AG04449 (cell line): Measurements from ENCODE around the gene RANBP9.
A peak's percentile ranks its signal among the peaks of the same experiment; 100 is the strongest.

Source experiments
- CTCF ChIA-PET: fragments of 350-600 bp; formaldehyde crosslinking; extraction: SDS; loops from one replicate; lab custom pipeline; 2021; ENCODE audit warnings: antibody characterized with exemption; lab: Yijun Ruan, JAX
- POLR2A ChIA-PET: fragments of 400-600, 350-600 bp; formaldehyde crosslinking; extraction: SDS; loops from one replicate; lab custom pipeline; 2020; ENCODE audit warnings: antibody characterized with exemption, inconsistent platforms; lab: Yijun Ruan, JAX
- DNase-seq: peaks from one replicate; pipeline ENCODE4 v3.0.0-alpha.2; 2010; ENCODE audit warnings: low read depth, low spot score
- H3K4me3 ChIP-seq: 2 replicates; pipeline ENCODE4 v1.5.1; 2011; ENCODE audit warnings: low read depth, mild to moderate bottlenecking, control low read depth, low read length
- CTCF ChIP-seq: IDR thresholded peaks from one replicate; pipeline ENCODE4 v1.5.1; 2011; ENCODE audit warnings: mild to moderate bottlenecking, moderate library complexity, low read length, control low read depth, inconsistent platforms; ENCODE audit not compliant: insufficient read depth; ENCODE audit errors: missing control alignments

The RANBP9 gene

GRCh38 chr6:13574571-13575376, 136.9 kb downstream of the RANBP9 start, which contains the start of gene SIRT5:
Gene SIRT5 (plus strand): TSS chr6:13574601. CDS start chr6:13584111, 9,510 bp downstream.
- ChIA-PET POLR2A (interaction anchor here (0.6 to 1.7 kb wide), 11 partner anchors 33 to 272 kb away, joined by 3 to 9 read pairs (median 3); partner anchors contain the start of genes GFOD1, NOL7 and TBC1D7), CTCF (interaction anchor here (0.7 to 5.2 kb wide), 47 partner anchors 9 to 492 kb away, joined by 3 to 65 read pairs (median 5); partner anchors contain the start of genes GFOD1, NOL7 and TBC1D7)
- no peak for TF ChIP-seq CTCF
- DNase-seq, result no peak
- H3K4me3 ChIP-seq, result peak within 1 kb of the TSS; percentile 80

DNA sequence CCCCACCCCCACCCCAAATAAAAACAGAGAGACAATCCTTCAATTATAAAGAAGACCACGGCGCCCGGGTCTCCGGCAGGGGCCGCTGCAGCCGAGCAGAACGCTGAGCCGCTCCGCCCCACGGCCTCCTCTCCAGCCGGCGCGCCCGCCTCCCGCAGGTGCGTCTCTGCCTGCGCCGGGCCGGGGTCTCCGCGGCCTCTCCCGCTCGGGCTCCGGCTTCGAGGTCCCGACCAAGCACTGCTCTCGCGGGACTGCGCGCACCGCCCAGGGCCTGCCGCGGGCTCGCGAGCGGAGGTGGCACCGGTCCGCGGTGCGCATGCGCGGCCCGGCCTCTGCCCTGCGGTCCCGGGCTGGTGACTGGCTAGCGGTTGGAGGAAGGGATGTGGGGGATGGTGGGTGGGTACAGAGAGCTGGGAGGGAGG, 137.5 kb downstream of the RANBP9 start:
- DNase-seq, result no peak
- CTCF ChIA-PET, result interaction anchor here (0.7 to 5.2 kb wide), 32 partner anchors 8 to 493 kb away, joined by 3 to 65 read pairs (median 6); partner anchors contain the start of genes GFOD1, NOL7 and TBC1D7
- POLR2A ChIA-PET, result interaction anchor here (0.7 to 1.7 kb wide), 9 partner anchors 34 to 272 kb away, joined by 3 to 9 read pairs (median 3); partner anchors contain the start of genes GFOD1, NOL7 and TBC1D7
- peak overlapping the region; percentile 80 for H3K4me3 ChIP-seq
- TF ChIP-seq CTCF, result peak; percentile 43

- TF ChIP-seq CTCF, result no peak
- peak overlapping the region; percentile 80 for H3K4me3 ChIP-seq
- POLR2A ChIA-PET, result interaction anchor here (0.6 to 1.6 kb wide), 4 partner anchors 11 to 271 kb away, joined by 3 to 7 read pairs (median 4); partner anchors contain the start of gene TBC1D7
- DNase-seq, result no peak
- CTCF ChIA-PET, result interaction anchor here (0.8 to 5.2 kb wide), 12 partner anchors 13 to 493 kb away, joined by 3 to 65 read pairs (median 8); no protein-coding TSS in a partner anchor
Measured at GRCh38 chr6:13573669-13574110, 137.9 kb downstream of the RANBP9 start.

- POLR2A ChIA-PET, result interaction anchor here (0.6 kb wide), 1 partner anchor 10 kb away, joined by 3 read pairs; no protein-coding TSS in a partner anchor
- no peak for DNase-seq
- CTCF ChIA-PET, result interaction anchor here (0.8 to 5.2 kb wide), 8 partner anchors 12 to 494 kb away, joined by 3 to 65 read pairs (median 6); no protein-coding TSS in a partner anchor
- no peak for TF ChIP-seq CTCF
- peak overlapping the region; percentile 80 for H3K4me3 ChIP-seq
Measured at GRCh38 chr6:13572951-13573654, 138.5 kb downstream of the RANBP9 start.

DNA sequence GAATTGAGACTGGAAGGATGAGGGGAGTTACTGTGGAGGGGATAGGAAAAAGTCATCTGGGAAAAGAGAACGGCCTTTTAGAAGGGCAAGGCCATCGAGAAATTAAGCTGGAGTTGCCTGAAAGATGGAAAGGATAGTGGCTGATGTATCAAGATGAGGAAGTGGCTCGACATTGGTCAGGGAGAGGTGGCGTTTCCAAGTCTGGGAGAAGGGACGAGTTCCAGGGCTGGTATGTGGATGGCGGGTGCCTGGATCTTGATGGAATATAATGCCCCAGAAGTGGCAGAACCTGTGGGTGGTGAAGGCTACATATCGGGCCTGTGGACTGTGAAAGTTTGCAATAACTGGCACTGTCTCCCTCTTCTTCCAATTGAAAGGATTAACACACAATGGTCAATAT, 139.4 kb downstream of the RANBP9 start:
- no peak for TF ChIP-seq CTCF
- ChIA-PET CTCF (interaction anchor here (1.2 to 5.2 kb wide), 5 partner anchors 11 to 240 kb away, joined by 3 to 65 read pairs (median 6); no protein-coding TSS in a partner anchor), POLR2A (no interaction called here)
- DNase-seq, result no peak
- no peak overlapping the region for H3K4me3 ChIP-seq
